Measurements from ENCODE around the gene ACSL1. TPM values are rescaled to one million over a fixed set of nuclear protein-coding genes. Genes with fewer than 3 reads are reported as not detected.

Gene ACSL1
- 10 to 100 TPM; 27.3 to 98.4 (median 70.1) TPM for total RNA-seq

- intact Hi-C loops (cut with DNase I; ENCODE audit: low total_unique reads), result loop anchor here (5.0 kb wide), 1 partner anchor 74 kb away; no protein-coding TSS in a partner anchor
- peak within 1 kb of the TSS; percentile 76 to 79 for H3K27ac ChIP-seq
- no peaks in the 10 kb centered on the region for H3K4me1 ChIP-seq
- no peaks in the 10 kb centered on the region for H3K36me3 ChIP-seq
- H3K27me3 ChIP-seq, result no peaks in the 10 kb centered on the region
- H3K4me3 ChIP-seq, result peak within 1 kb of the TSS; percentile 32 to 50
- DNase-seq, result peak; percentile 78 to 84
- TF ChIP-seq POLR2A (IDR thresholded peaks at IDR 0.05) (peak; percentile 80 to 82), CTCF (IDR thresholded peaks at IDR 0.05) (peak in 2 of 4 experiments; percentile 26 to 39)
- no peaks in the 10 kb centered on the region for H3K9me3 ChIP-seq
Observed at GRCh38 chr4:184825896-184826690, at the start of gene ACSL1. Gene ACSL1 (minus strand): TSS chr4:184825968. CDS start chr4:184803514, 22,454 bp downstream.

- TF ChIP-seq CTCF (IDR thresholded peaks at IDR 0.05) (no peak), POLR2A (IDR thresholded peaks at IDR 0.05) (no peak)
- DNase-seq, result peak in 1 of 2 donors; percentile 20
Observed at GRCh38 chr4:184873054-184873453, 47.3 kb upstream of the ACSL1 start.

GRCh38 chr4:184870718-184871117 lies 45.0 kb upstream of the ACSL1 start:
- no peaks in the 10 kb centered on the region for H3K9me3 ChIP-seq
- TF ChIP-seq CTCF (IDR thresholded peaks at IDR 0.05) (no peak), POLR2A (IDR thresholded peaks at IDR 0.05) (no peak)
- no peaks in the 10 kb centered on the region for H3K36me3 ChIP-seq
- intact Hi-C loops (cut with DNase I; ENCODE audit: low total_unique reads), result no loop called here
- H3K4me3 ChIP-seq, result no peak overlapping the region
- no peak for DNase-seq
- no peaks in the 10 kb centered on the region for H3K27me3 ChIP-seq
- no peaks in the 10 kb centered on the region for H3K4me1 ChIP-seq
- H3K27ac ChIP-seq, result no peak overlapping the region

More at GRCh38 chr4:184873054-184873453, 47.3 kb upstream of the ACSL1 start:
- Histone ChIP-seq H3K9me3 (no peaks in the 10 kb centered on the region), H3K4me1 (no peaks in the 10 kb centered on the region), H3K4me3 (no peak overlapping the region), H3K27me3 (no peaks in the 10 kb centered on the region), H3K27ac (no peak overlapping the region), H3K36me3 (no peaks in the 10 kb centered on the region)
- intact Hi-C loops (cut with DNase I; ENCODE audit: low total_unique reads), result no loop called here

- no peak overlapping the region for H3K4me3 ChIP-seq
- no peaks in the 10 kb centered on the region for H3K27me3 ChIP-seq
- no peak overlapping the region for H3K27ac ChIP-seq
- DNase-seq, result no peak
- intact Hi-C loops (cut with DNase I; ENCODE audit: low total_unique reads), result no loop called here
- H3K36me3 ChIP-seq, result no peaks in the 10 kb centered on the region
- H3K4me1 ChIP-seq, result no peaks in the 10 kb centered on the region
- H3K9me3 ChIP-seq, result no peaks in the 10 kb centered on the region
- TF ChIP-seq CTCF (IDR thresholded peaks at IDR 0.05) (no peak), POLR2A (IDR thresholded peaks at IDR 0.05) (no peak)
Observed at GRCh38 chr4:184868623-184869022, 42.9 kb upstream of the ACSL1 start.

GRCh38 chr4:184863916-184864315 lies 38.1 kb upstream of the ACSL1 start:
- H3K9me3 ChIP-seq, result no peaks in the 10 kb centered on the region
- DNase-seq, result no peak
- H3K27me3 ChIP-seq, result no peaks in the 10 kb centered on the region
- no peaks in the 10 kb centered on the region for H3K4me1 ChIP-seq
- H3K27ac ChIP-seq, result no peak overlapping the region
- TF ChIP-seq POLR2A (IDR thresholded peaks at IDR 0.05), result no peak
- no peak for TF ChIP-seq CTCF (IDR thresholded peaks at IDR 0.05)
- no peaks in the 10 kb centered on the region for H3K36me3 ChIP-seq
- intact Hi-C loops (cut with DNase I; ENCODE audit: low total_unique reads), result no loop called here
- no peak overlapping the region for H3K4me3 ChIP-seq

Measured in uterus (tissue), 4 donors.